ENCODE data around the gene ZG16B. TPM values are rescaled to one million over a fixed set of nuclear protein-coding genes. Genes with fewer than 3 reads are reported as not detected.
A peak's percentile ranks its signal among the peaks of the same experiment; 100 is the strongest.

Gene ZG16B
- total RNA-seq, 2 experiments from 2014 or later = 0.97 to 2.1 TPM

DNA sequence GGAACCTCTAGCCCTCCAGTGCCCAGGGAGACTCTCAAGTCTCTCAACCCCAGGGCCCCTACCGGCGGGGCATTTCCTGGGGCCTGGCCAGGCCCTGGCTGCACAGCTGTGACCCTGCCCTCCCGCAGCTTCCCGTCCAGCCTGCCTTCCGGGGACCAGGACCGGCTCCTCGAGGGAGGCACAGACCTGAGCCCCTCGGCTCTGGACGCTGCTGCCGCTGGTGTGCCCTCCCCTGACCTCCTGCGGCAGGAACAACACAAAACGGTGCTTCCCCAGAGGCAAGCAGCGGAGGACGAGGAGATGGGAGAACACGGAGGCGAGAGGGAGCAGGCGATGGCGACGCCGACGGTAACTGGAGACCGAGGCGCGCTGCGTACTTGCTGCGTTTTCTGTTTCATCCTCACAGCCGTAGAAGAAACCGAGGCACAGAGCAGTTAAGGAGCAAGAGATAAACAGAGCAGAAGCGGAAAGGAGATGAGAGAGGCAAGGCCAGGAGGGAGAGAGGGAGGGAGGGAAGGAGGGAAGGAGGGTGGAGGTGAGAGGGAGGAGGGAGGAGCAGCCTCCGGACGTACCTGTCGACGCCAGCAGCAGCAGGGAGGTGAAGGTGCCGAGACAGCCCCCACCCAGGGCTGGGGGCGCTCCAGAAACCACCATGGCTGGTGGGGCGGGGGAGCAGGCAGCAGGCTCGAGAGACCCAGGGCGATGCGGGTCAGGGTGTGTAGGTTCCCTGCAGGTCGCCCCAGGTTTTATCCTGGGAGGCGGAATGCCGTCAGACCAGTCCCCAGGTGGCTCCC, 27.5 kb downstream of the ZG16B start, which contains the start of gene PRSS22:
PRSS22 (minus strand) TSS at position 720 of the 794 bp plus-strand sequence; CDS start at position 654, 66 bp downstream.
- ChIA-PET CTCF (interaction anchor here (1.3 to 1.9 kb wide), 2 partner anchors 11 to 19 kb away, joined by 5 to 11 read pairs; no protein-coding TSS in a partner anchor), POLR2A (no interaction called here)
- intact Hi-C loops (cut with micrococcal nuclease) = no loop called here
- peaks cover 10% of the 10 kb centered on the region for H3K27me3 Mint-ChIP-seq
- H3K9me3 Mint-ChIP-seq = peaks cover 11% of the 10 kb centered on the region
- H3K36me3 Mint-ChIP-seq (ENCODE audit: low read depth) = no peaks in the 10 kb centered on the region
- DNase-seq = no peak
- H3K27ac Mint-ChIP-seq = peak within 1 kb of the TSS; percentile 49
- peak; percentile 26 for ATAC-seq
- H3K4me1 Mint-ChIP-seq (ENCODE audit: low read depth) = peaks cover 4% of the 10 kb centered on the region
- peak within 1 kb of the TSS; percentile 70 for H3K4me3 Mint-ChIP-seq
- TF ChIP-seq, protein P1, sequence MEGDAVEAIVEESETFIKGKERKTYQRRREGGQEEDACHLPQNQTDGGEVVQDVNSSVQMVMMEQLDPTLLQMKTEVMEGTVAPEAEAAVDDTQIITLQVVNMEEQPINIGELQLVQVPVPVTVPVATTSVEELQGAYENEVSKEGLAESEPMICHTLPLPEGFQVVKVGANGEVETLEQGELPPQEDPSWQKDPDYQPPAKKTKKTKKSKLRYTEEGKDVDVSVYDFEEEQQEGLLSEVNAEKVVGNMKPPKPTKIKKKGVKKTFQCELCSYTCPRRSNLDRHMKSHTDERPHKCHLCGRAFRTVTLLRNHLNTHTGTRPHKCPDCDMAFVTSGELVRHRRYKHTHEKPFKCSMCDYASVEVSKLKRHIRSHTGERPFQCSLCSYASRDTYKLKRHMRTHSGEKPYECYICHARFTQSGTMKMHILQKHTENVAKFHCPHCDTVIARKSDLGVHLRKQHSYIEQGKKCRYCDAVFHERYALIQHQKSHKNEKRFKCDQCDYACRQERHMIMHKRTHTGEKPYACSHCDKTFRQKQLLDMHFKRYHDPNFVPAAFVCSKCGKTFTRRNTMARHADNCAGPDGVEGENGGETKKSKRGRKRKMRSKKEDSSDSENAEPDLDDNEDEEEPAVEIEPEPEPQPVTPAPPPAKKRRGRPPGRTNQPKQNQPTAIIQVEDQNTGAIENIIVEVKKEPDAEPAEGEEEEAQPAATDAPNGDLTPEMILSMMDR (IDR thresholded peaks at IDR 0.05) = no peak

GRCh38 chr16:2858245-2859025, 28.3 kb downstream of the ZG16B start:
- Mint-ChIP-seq H3K27ac (no peak overlapping the region), H3K27me3 (peaks cover 10% of the 10 kb centered on the region), H3K9me3 (peaks cover 11% of the 10 kb centered on the region), H3K4me3 (no peak overlapping the region), H3K36me3 (ENCODE audit: low read depth) (no peaks in the 10 kb centered on the region), H3K4me1 (ENCODE audit: low read depth) (peaks cover 4% of the 10 kb centered on the region)
- no peak for ATAC-seq
- no peak for DNase-seq
- CTCF ChIA-PET = interaction anchor here (1.3 kb wide), 1 partner anchor 19 kb away, joined by 5 read pairs; no protein-coding TSS in a partner anchor
- TF ChIP-seq, protein P1 (IDR thresholded peaks at IDR 0.05) = no peak
- intact Hi-C loops (cut with micrococcal nuclease) = no loop called here
- POLR2A ChIA-PET = no interaction called here

GRCh38 chr16:2859686-2860265, 29.7 kb downstream of the ZG16B start:
- Mint-ChIP-seq H3K36me3 (ENCODE audit: low read depth) (no peaks in the 10 kb centered on the region), H3K4me1 (ENCODE audit: low read depth) (peaks cover 4% of the 10 kb centered on the region), H3K27ac (no peak overlapping the region), H3K9me3 (peaks cover under 1% of the 10 kb centered on the region), H3K4me3 (no peak overlapping the region), H3K27me3 (peaks cover 8% of the 10 kb centered on the region)
- POLR2A ChIA-PET = interaction anchor here (0.6 to 1.1 kb wide), 2 partner anchors 69 to 107 kb away, joined by 3 to 4 read pairs; no protein-coding TSS in a partner anchor
- intact Hi-C loops (cut with micrococcal nuclease) = no loop called here
- DNase-seq (no peak), ATAC-seq (no peak)
- TF ChIP-seq, protein P1 (IDR thresholded peaks at IDR 0.05) = no peak
- CTCF ChIA-PET = no interaction called here

- no peaks in the 10 kb centered on the region for H3K36me3 Mint-ChIP-seq (ENCODE audit: low read depth)
- no peaks in the 10 kb centered on the region for H3K9me3 Mint-ChIP-seq
- TF ChIP-seq, protein P1 (IDR thresholded peaks at IDR 0.05) = no peak
- H3K27ac Mint-ChIP-seq = no peak overlapping the region
- ChIA-PET CTCF (interaction anchor here (1.3 kb wide), 1 partner anchor 23 kb away, joined by 5 read pairs; no protein-coding TSS in a partner anchor), POLR2A (interaction anchor here (1.2 kb wide), 1 partner anchor 19 kb away, joined by 3 read pairs; no protein-coding TSS in a partner anchor)
- ATAC-seq (no peak), DNase-seq (peak; percentile 41)
- H3K4me1 Mint-ChIP-seq (ENCODE audit: low read depth) = peaks cover 4% of the 10 kb centered on the region
- intact Hi-C loops (cut with micrococcal nuclease) = no loop called here
- no peak overlapping the region for H3K4me3 Mint-ChIP-seq
- peaks cover 8% of the 10 kb centered on the region for H3K27me3 Mint-ChIP-seq
These were observed 30.9 kb downstream of the ZG16B start for GRCh38 chr16:2860826-2861567.
